ENCODE data around the gene C20orf141. TPM values are rescaled to one million over a fixed set of nuclear protein-coding genes. Genes with fewer than 3 reads are reported as not detected.

The C20orf141 gene
- total RNA-seq, 1 donor from 2014 or later, result not detected

GRCh38 chr20:2794866-2795447, 19.8 kb upstream of the C20orf141 start:
- Mint-ChIP-seq H3K4me3 (no peak overlapping the region), H3K4me1 (ENCODE audit: low read depth) (peaks cover 12% of the 10 kb centered on the region), H3K27ac (no peak overlapping the region), H3K36me3 (ENCODE audit: low read depth) (peaks cover 3% of the 10 kb centered on the region), H3K9me3 (no peaks in the 10 kb centered on the region), H3K27me3 (ENCODE audit: insufficient read depth) (peaks cover 37% of the 10 kb centered on the region)
- no peak for DNase-seq (ENCODE audit: low spot score)
- intact Hi-C loops (cut with micrococcal nuclease), result no loop called here

DNA sequence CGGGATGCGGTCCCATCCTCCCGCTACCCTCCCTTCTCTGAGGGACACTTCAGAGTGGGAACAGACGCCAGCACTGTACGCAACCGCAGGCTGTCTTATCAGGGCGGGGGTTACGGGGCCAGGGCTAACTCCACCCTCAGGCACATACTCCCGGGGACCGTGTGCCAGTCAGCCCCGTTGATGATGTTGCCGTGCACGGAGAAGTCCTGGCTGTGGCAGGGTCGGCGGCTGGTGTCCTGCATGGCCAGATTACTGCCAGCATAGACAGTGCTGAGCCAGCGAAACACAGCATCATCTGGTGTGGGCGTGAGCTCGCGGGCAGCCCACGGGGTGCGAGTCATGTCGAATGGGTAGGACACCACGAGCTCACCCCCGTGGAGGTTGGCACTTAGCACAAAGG, 19.3 kb upstream of the C20orf141 start:
- peaks cover 35% of the 10 kb centered on the region for H3K27me3 Mint-ChIP-seq (ENCODE audit: insufficient read depth)
- H3K9me3 Mint-ChIP-seq, result no peaks in the 10 kb centered on the region
- H3K4me1 Mint-ChIP-seq (ENCODE audit: low read depth), result peaks cover 15% of the 10 kb centered on the region

DNA sequence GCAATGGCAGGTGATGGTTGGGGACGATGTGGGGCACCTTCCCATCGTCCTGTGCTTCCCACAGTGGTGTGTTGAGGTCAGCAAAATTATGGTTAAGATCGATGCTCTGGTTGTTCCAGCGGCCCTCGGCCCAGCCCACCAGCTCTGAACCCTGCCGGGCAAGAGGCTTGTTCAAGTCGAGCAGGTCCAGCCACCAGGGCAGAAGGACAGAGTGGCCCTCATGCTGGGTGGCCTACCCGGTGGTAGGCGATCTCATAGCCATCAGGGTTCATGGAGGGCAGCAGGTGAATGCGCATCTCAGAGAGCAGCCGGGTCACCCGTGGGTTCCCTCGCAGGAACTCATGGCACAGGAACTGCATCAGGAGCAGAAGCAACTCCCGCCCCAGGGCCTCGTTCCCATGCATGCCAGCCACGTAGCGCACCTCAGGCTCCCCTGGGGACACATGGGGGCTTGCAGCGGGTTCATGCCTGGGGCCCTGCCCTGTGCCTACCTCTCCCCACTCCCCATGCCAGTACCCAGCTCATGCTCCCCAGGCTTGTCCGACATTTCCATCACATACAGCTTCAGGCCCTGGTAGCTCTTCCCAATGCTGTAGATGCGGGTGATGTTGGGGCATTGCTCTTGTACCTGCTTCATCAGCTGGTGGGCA, 18.7 kb upstream of the C20orf141 start:
- intact Hi-C loops (cut with micrococcal nuclease), result no loop called here
- Mint-ChIP-seq H3K4me3 (no peak overlapping the region), H3K36me3 (ENCODE audit: low read depth) (peaks cover 5% of the 10 kb centered on the region), H3K27ac (no peak overlapping the region), H3K9me3 (no peaks in the 10 kb centered on the region), H3K4me1 (ENCODE audit: low read depth) (peaks cover 21% of the 10 kb centered on the region), H3K27me3 (ENCODE audit: insufficient read depth) (peaks cover 37% of the 10 kb centered on the region)
- no peak for DNase-seq (ENCODE audit: low spot score)

More for the DNA sequence above, 19.3 kb upstream of the C20orf141 start:
- no peak for DNase-seq (ENCODE audit: low spot score)
- intact Hi-C loops (cut with micrococcal nuclease), result no loop called here
- Mint-ChIP-seq H3K36me3 (ENCODE audit: low read depth) (peaks cover 5% of the 10 kb centered on the region), H3K4me3 (no peak overlapping the region), H3K27ac (no peak overlapping the region)

- no peak for DNase-seq (ENCODE audit: low spot score)
- Mint-ChIP-seq H3K27ac (no peak overlapping the region), H3K4me3 (no peak overlapping the region), H3K9me3 (no peaks in the 10 kb centered on the region), H3K4me1 (ENCODE audit: low read depth) (peaks cover 28% of the 10 kb centered on the region), H3K36me3 (ENCODE audit: low read depth) (peaks cover 5% of the 10 kb centered on the region), H3K27me3 (ENCODE audit: insufficient read depth) (peaks cover 50% of the 10 kb centered on the region)
- intact Hi-C loops (cut with micrococcal nuclease), result no loop called here
Measured at GRCh38 chr20:2797136-2797983, 17.4 kb upstream of the C20orf141 start.

DNA sequence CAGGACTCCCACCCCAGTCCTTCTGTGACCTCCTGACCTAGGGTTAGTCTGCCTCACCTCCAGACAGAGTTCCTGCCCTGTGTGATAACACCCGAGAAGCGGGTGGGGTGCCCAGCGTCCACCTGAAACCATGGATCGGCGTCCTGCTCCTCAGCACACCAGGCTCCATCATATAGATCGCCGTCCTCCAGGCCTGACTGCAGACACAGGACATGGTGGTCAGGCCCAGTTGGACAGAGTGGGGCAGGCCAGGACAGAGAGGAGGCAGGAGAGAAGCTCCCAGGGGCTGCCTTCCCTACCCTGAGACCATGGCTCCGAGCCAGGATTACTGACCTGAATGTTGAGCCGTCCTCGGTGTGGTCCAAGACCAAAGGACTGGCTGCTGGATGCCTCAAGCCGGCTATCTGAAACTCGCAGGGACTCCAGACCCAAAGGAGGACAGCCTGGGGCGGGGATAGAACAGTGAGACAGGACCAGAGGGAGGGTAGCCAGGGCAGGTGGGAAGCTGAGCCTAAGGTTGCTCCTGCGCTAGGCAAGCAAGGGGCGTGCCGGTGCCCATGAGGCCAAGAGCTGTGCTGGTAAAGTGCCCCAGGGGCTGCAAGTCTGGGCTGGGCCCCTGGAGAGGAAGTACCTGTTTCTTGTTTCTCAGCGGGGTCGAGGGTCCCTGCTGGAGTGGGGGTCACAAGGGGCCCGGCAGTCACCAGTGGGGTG, 16.5 kb upstream of the C20orf141 start:
- Mint-ChIP-seq H3K27me3 (ENCODE audit: insufficient read depth) (peaks cover 57% of the 10 kb centered on the region), H3K36me3 (ENCODE audit: low read depth) (peaks cover 8% of the 10 kb centered on the region), H3K4me1 (ENCODE audit: low read depth) (peaks cover 28% of the 10 kb centered on the region), H3K27ac (no peak overlapping the region), H3K4me3 (no peak overlapping the region), H3K9me3 (no peaks in the 10 kb centered on the region)
- no peak for DNase-seq (ENCODE audit: low spot score)
- intact Hi-C loops (cut with micrococcal nuclease), result no loop called here

- DNase-seq (ENCODE audit: low spot score), result no peak
- H3K9me3 Mint-ChIP-seq, result no peaks in the 10 kb centered on the region
- peak overlapping the region; percentile 86 for H3K4me3 Mint-ChIP-seq
- H3K27me3 Mint-ChIP-seq (ENCODE audit: insufficient read depth), result peaks cover 57% of the 10 kb centered on the region
- H3K36me3 Mint-ChIP-seq (ENCODE audit: low read depth), result peaks cover 8% of the 10 kb centered on the region
- peaks cover 28% of the 10 kb centered on the region for H3K4me1 Mint-ChIP-seq (ENCODE audit: low read depth)
- no peak overlapping the region for H3K27ac Mint-ChIP-seq
- intact Hi-C loops (cut with micrococcal nuclease), result no loop called here
Measured at GRCh38 chr20:2798814-2799213, 16.0 kb upstream of the C20orf141 start.

- H3K36me3 Mint-ChIP-seq (ENCODE audit: low read depth), result peaks cover 8% of the 10 kb centered on the region
- H3K27me3 Mint-ChIP-seq (ENCODE audit: insufficient read depth), result peaks cover 61% of the 10 kb centered on the region
- H3K9me3 Mint-ChIP-seq, result no peaks in the 10 kb centered on the region
- intact Hi-C loops (cut with micrococcal nuclease), result no loop called here
- peak overlapping the region; percentile 86 for H3K4me3 Mint-ChIP-seq
- DNase-seq (ENCODE audit: low spot score), result no peak
- peaks cover 28% of the 10 kb centered on the region for H3K4me1 Mint-ChIP-seq (ENCODE audit: low read depth)
- H3K27ac Mint-ChIP-seq, result no peak overlapping the region
Measured at GRCh38 chr20:2799271-2799670, 15.5 kb upstream of the C20orf141 start.

- intact Hi-C loops (cut with micrococcal nuclease), result no loop called here
- peak overlapping the region; percentile 61 for H3K27ac Mint-ChIP-seq
- peaks cover 8% of the 10 kb centered on the region for H3K36me3 Mint-ChIP-seq (ENCODE audit: low read depth)
- H3K4me3 Mint-ChIP-seq, result peak overlapping the region; percentile 86
- no peaks in the 10 kb centered on the region for H3K9me3 Mint-ChIP-seq
- DNase-seq (ENCODE audit: low spot score), result no peak
- peaks cover 28% of the 10 kb centered on the region for H3K4me1 Mint-ChIP-seq (ENCODE audit: low read depth)
- peaks cover 67% of the 10 kb centered on the region for H3K27me3 Mint-ChIP-seq (ENCODE audit: insufficient read depth)
Measured at GRCh38 chr20:2799688-2800520, 14.9 kb upstream of the C20orf141 start.

DNA sequence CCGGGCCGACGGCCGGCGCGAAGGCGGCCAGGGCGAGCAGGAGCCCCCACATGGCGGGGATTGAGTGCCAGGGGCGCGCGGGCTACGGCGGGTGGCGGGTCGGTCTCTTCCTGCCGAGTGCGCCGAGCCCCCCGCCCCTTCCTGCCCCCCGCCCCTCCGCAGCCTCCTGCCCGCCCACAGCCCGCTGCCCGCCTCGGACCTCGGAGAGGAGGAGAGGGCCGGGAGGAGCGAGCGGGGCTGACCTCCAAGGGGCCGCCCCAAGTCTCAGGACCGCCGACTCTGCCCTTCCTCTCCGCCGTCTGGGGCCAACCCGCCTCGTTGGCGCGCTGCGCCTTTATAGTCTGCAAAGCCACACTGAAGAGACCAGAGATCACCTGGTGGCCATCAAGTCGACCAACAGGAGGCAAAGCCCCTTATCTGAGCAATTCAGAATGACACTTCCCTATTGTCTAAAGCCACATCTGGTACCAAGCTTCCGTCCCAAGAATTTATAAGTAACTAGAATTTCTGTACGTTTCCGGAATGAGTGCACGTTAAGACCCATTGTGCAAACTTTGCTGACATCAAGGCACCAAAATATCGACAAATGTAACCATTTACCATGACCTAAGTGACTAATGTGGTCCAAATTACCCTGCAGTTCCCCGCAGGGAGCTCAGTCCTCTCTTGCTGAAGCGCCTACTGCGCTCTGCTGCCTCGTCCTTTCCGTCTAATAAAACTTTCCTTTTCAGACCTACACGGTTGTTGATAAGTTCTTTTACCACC, 14.1 kb upstream of the C20orf141 start, which contains the start of gene CPXM1:
CPXM1 (minus strand) TSS at position 107 of the 765 bp plus-strand sequence; CDS start at position 52, 55 bp downstream.
- Mint-ChIP-seq H3K36me3 (ENCODE audit: low read depth) (peaks cover 8% of the 10 kb centered on the region), H3K4me1 (ENCODE audit: low read depth) (peaks cover 28% of the 10 kb centered on the region), H3K27me3 (ENCODE audit: insufficient read depth) (peaks cover 74% of the 10 kb centered on the region), H3K9me3 (no peaks in the 10 kb centered on the region), H3K4me3 (peak within 1 kb of the TSS; percentile 86), H3K27ac (peak within 1 kb of the TSS; percentile 61)
- intact Hi-C loops (cut with micrococcal nuclease), result no loop called here
- DNase-seq (ENCODE audit: low spot score), result no peak

- Mint-ChIP-seq H3K4me3 (peak overlapping the region; percentile 79), H3K36me3 (ENCODE audit: low read depth) (peaks cover 8% of the 10 kb centered on the region), H3K27me3 (ENCODE audit: insufficient read depth) (peaks cover 78% of the 10 kb centered on the region), H3K9me3 (no peaks in the 10 kb centered on the region), H3K4me1 (ENCODE audit: low read depth) (peaks cover 28% of the 10 kb centered on the region), H3K27ac (no peak overlapping the region)
- intact Hi-C loops (cut with micrococcal nuclease), result no loop called here
- DNase-seq (ENCODE audit: low spot score), result no peak
Measured at GRCh38 chr20:2801286-2801728, 13.5 kb upstream of the C20orf141 start.

GRCh38 chr20:2804041-2804828, 10.6 kb upstream of the C20orf141 start:
- intact Hi-C loops (cut with micrococcal nuclease), result no loop called here
- Mint-ChIP-seq H3K4me1 (ENCODE audit: low read depth) (peaks cover 23% of the 10 kb centered on the region), H3K9me3 (no peaks in the 10 kb centered on the region), H3K4me3 (no peak overlapping the region), H3K27me3 (ENCODE audit: insufficient read depth) (peaks cover 80% of the 10 kb centered on the region), H3K27ac (no peak overlapping the region), H3K36me3 (ENCODE audit: low read depth) (peaks cover 8% of the 10 kb centered on the region)
- no peak for DNase-seq (ENCODE audit: low spot score)

Measured in activated T-helper 1 cell treated with anti-CD3 and anti-CD28 coated beads, Interleukin-12 subunit alpha, Interleukin-12 subunit beta, Interleukin-2, Interleukin-4 antibody, amounts not matched to agents 30 ng/mL and 10 ng/mL and 1 ng/mL, durations not matched to agents 14 hours and 24 hours and 36 hours (primary cell).